SK-N-SH (cell line): ENCODE measurements around the gene CDK6.

Experiments used
- TF ChIP-seq, protein P1 (sequence below): IDR thresholded peaks from 2 replicates; pipeline ENCODE4 v1.6.1; 2012; ENCODE audit warnings: mild to moderate bottlenecking, low read depth, low read length, moderate library complexity
- TF ChIP-seq, protein P2 (sequence below): IDR thresholded peaks from 2 replicates; pipeline ENCODE4 v1.4.0; 2012; ENCODE audit warnings: low read depth

GRCh38 chr7:92697012-92697411 is 139.4 kb downstream of the CDK6 start:
- TF ChIP-seq, protein P1, sequence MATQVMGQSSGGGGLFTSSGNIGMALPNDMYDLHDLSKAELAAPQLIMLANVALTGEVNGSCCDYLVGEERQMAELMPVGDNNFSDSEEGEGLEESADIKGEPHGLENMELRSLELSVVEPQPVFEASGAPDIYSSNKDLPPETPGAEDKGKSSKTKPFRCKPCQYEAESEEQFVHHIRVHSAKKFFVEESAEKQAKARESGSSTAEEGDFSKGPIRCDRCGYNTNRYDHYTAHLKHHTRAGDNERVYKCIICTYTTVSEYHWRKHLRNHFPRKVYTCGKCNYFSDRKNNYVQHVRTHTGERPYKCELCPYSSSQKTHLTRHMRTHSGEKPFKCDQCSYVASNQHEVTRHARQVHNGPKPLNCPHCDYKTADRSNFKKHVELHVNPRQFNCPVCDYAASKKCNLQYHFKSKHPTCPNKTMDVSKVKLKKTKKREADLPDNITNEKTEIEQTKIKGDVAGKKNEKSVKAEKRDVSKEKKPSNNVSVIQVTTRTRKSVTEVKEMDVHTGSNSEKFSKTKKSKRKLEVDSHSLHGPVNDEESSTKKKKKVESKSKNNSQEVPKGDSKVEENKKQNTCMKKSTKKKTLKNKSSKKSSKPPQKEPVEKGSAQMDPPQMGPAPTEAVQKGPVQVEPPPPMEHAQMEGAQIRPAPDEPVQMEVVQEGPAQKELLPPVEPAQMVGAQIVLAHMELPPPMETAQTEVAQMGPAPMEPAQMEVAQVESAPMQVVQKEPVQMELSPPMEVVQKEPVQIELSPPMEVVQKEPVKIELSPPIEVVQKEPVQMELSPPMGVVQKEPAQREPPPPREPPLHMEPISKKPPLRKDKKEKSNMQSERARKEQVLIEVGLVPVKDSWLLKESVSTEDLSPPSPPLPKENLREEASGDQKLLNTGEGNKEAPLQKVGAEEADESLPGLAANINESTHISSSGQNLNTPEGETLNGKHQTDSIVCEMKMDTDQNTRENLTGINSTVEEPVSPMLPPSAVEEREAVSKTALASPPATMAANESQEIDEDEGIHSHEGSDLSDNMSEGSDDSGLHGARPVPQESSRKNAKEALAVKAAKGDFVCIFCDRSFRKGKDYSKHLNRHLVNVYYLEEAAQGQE: no peak
- TF ChIP-seq, protein P2, sequence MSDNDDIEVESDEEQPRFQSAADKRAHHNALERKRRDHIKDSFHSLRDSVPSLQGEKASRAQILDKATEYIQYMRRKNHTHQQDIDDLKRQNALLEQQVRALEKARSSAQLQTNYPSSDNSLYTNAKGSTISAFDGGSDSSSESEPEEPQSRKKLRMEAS: no peak
